K562 (cell line): Measurements from ENCODE around the gene TRPM4. TPM values are rescaled to one million over a fixed set of nuclear protein-coding genes. Genes with fewer than 3 reads are reported as not detected.
A peak's percentile ranks its signal among the peaks of the same experiment; 100 is the strongest.

Source experiments
- ARHGAP35 ChIP-seq: fragments of 450-650 bp; IDR thresholded peaks from 2 replicates; pipeline ENCODE4 v1.6.1; 2018; ENCODE audit not compliant: partially characterized antibody
- BRD4 ChIP-seq: fragments of 200-600 bp; sonication (generic); IDR thresholded peaks from 2 replicates; pipeline ENCODE4 v1.6.1; 2017; ENCODE audit warnings: inconsistent platforms
- E2F3 ChIP-seq: fragments of 250-450 bp; sonication (Bioruptor Pico); IDR thresholded peaks from 2 replicates; pipeline ENCODE4 v1.4.0; 2020; ENCODE audit warnings: mild to moderate bottlenecking
- EP300 ChIP-seq: IDR thresholded peaks from 2 replicates; pipeline ENCODE4 v1.6.1; 2012; ENCODE audit warnings: low read length, improper control_type of control experiment
- EZH2 ChIP-seq: IDR thresholded peaks from 2 replicates; pipeline ENCODE4 v1.6.1; 2012; ENCODE audit warnings: low read depth, mild to moderate bottlenecking, inconsistent platforms, low read length, borderline replicate concordance
- HDAC6 ChIP-seq: IDR thresholded peaks from 2 replicates; pipeline ENCODE4 v1.6.1; 2012; ENCODE audit warnings: low read depth, mild to moderate bottlenecking, control low read depth, inconsistent platforms, low read length, moderate library complexity
- HDAC8 ChIP-seq: fragments of 450-650 bp; IDR thresholded peaks from 2 replicates; pipeline ENCODE4 v1.6.1; 2016; ENCODE audit warnings: mild to moderate bottlenecking, missing genetic modification characterization, moderate library complexity, missing compliant biosample characterization
- HMG20B ChIP-seq: fragments of 250-450 bp; sonication (Bioruptor Pico); IDR thresholded peaks from 2 replicates; pipeline ENCODE4 v1.5.0; 2021; ENCODE audit warnings: mild to moderate bottlenecking
- MTA2 ChIP-seq: fragments of 450-650 bp; IDR thresholded peaks from 2 replicates; pipeline ENCODE4 v1.6.1; 2016; ENCODE audit warnings: low read depth
- MYNN ChIP-seq, 2 experiments: sonication (generic); formaldehyde crosslinking in 1 of 2; IDR thresholded peaks; 2 replicates each; pipeline versions ENCODE4 v1.5.0 to v1.6.1; 2016 to 2020; ENCODE audit warnings: antibody characterized with exemption in 1 of 2, missing genetic modification reagents in 1 of 2
- NONO ChIP-seq, 2 experiments: fragments of 200-400 bp in 1 of 2; fragments of 450-650 bp in 1 of 2; formaldehyde crosslinking in 1 of 2; IDR thresholded peaks; 2 replicates each; pipeline ENCODE4 v1.6.1; 2017; ENCODE audit warnings: low read depth in 2 of 2, mild to moderate bottlenecking in 2 of 2, moderate library complexity in 2 of 2, low read length in 1 of 2
- PHB ChIP-seq: fragments of 250-450 bp; sonication (Bioruptor Pico); IDR thresholded peaks from 2 replicates; pipeline ENCODE4 v1.5.0; 2021
- PHTF2 ChIP-seq: fragments of 250-450 bp; sonication (Bioruptor Pico); IDR thresholded peaks from 2 replicates; pipeline ENCODE4 v1.5.0; 2021; ENCODE audit warnings: mild to moderate bottlenecking
- PKNOX1 ChIP-seq: fragments of 450-650 bp; IDR thresholded peaks from 2 replicates; pipeline ENCODE4 v1.6.1; 2016
- POLR2AphosphoS2 ChIP-seq: IDR thresholded peaks from 2 replicates; pipeline ENCODE4 v1.6.1; 2012; ENCODE audit warnings: low read length, improper control_type of control experiment
- PYGO2 ChIP-seq: fragments of 450-650 bp; IDR thresholded peaks from 2 replicates; pipeline ENCODE4 v1.6.1; 2016; ENCODE audit warnings: mild to moderate bottlenecking, missing genetic modification characterization, moderate library complexity, missing compliant biosample characterization
- SAFB ChIP-seq: fragments of 200-400 bp; formaldehyde crosslinking; IDR thresholded peaks from 2 replicates; pipeline ENCODE4 v1.6.1; 2017; ENCODE audit warnings: low read depth, low read length, borderline replicate concordance
- TCF3 ChIP-seq: sonication (generic); formaldehyde crosslinking; IDR thresholded peaks from 2 replicates; pipeline ENCODE4 v1.4.0; 2020; ENCODE audit warnings: mild to moderate bottlenecking, missing genetic modification reagents
- THRB ChIP-seq: fragments of 450-650 bp; formaldehyde crosslinking; conservative IDR thresholded peaks from 2 replicates; pipeline ENCODE4 v1.4.0; 2022; ENCODE audit warnings: mild to moderate bottlenecking, missing genetic modification characterization
- U2AF2 ChIP-seq: fragments of 200-400 bp; formaldehyde crosslinking; optimal IDR thresholded peaks from 2 replicates; pipeline ENCODE3; 2017; ENCODE audit warnings: low read depth, mild to moderate bottlenecking, low read length
- XRCC4 ChIP-seq: IDR thresholded peaks from one replicate; pipeline ENCODE4 v1.6.1; 2011; ENCODE audit not compliant: insufficient read depth, insufficient read length; ENCODE audit errors: extremely low read depth
- ZFP30 ChIP-seq: fragments of 250-450 bp; sonication (Bioruptor Pico); IDR thresholded peaks from 2 replicates; pipeline ENCODE4 v1.8.0; 2022; ENCODE audit warnings: moderate library complexity, mild to moderate bottlenecking, inconsistent platforms, borderline replicate concordance
- ZFPM2 ChIP-seq: fragments of 250-450 bp; sonication (Bioruptor Pico); IDR thresholded peaks from 2 replicates; pipeline ENCODE4 v1.5.1; 2022; ENCODE audit warnings: mild to moderate bottlenecking
- ZNF140 ChIP-seq: fragments of 250-450 bp; sonication (Bioruptor Pico); IDR thresholded peaks from 2 replicates; pipeline ENCODE4 v1.8.0; 2021; ENCODE audit warnings: moderate library complexity, mild to moderate bottlenecking, inconsistent platforms
- ZNF311 ChIP-seq: fragments of 250-450 bp; sonication (Bioruptor Pico); IDR thresholded peaks from 2 replicates; pipeline ENCODE4 v1.4.0; 2020; ENCODE audit warnings: mild to moderate bottlenecking, moderate library complexity
- ZNF696 ChIP-seq: fragments of 250-450 bp; sonication (Bioruptor Pico); conservative IDR thresholded peaks from 2 replicates; pipeline ENCODE4 v1.4.0; 2020; ENCODE audit warnings: mild to moderate bottlenecking, moderate library complexity
- polyA plus RNA-seq, 8 experiments: library from polyadenylated mRNA; depleted of rRNA in 4 of 8; stranded (reverse) in 5 of 8; unstranded in 3 of 8; fragments of >200 nt; fragmentation: Nextera tagmentation in 2 of 8; fragmentation: Illumina TruSeq in 1 of 8; extraction: Ambion mirVana in 2 of 8; extraction: Trizol in 1 of 8; gene quantifications; 2 replicates each; pipeline versions ENCODE4 v1.2.1 to v1.2.3, GENCODE V29; 2011 to 2014; ENCODE audit warnings: inconsistent platforms in 1 of 8, missing spikeins in 1 of 8
- total RNA-seq, 7 experiments: library from RNA; depleted of rRNA in 6 of 7; stranded (reverse); fragments of >200 nt in 6 of 7; fragmentation: Illumina TruSeq in 2 of 7; extraction: Trizol in 2 of 7; gene quantifications; 2 replicates each; pipeline versions ENCODE4 v1.2.1 to v1.2.3, GENCODE V29; 2011 to 2021; ENCODE audit warnings: low replicate concordance in 1 of 7

TRPM4 gene
- total and polyA plus RNA-seq, 9 of the 15 experiments (the other 6 are each of a cell fraction or from before 2014, with no cell fraction given) = 6.5 to 45.4 (median 15.2) TPM

GRCh38 chr19:49118565-49119410 lies 38.8 kb upstream of the TRPM4 start, which contains the start of gene C19orf73 (continued):
- TF ChIP-seq PKNOX1 (peak; percentile 98), U2AF2 (no peak), ZNF311 (CRISPR knock-in tag) (no peak), HDAC6 (no peak), THRB (CRISPR knock-in tag) (no peak), MTA2 (no peak), PHTF2 (CRISPR knock-in tag) (no peak), PYGO2 (no peak), HDAC8 (tag) (0 out of 2 replicates have a peak, but pooled peaks have one; percentile 77), HMG20B (CRISPR knock-in tag) (no peak), EP300 (no peak), ZNF696 (CRISPR knock-in tag) (no peak), XRCC4 (no peak), MYNN (IDR thresholded peaks at IDR 0.05) (no peak), MYNN (CRISPR knock-in tag; IDR thresholded peaks at IDR 0.05) (no peak), PHB (CRISPR knock-in tag) (peak; percentile 91; the same call in 1 of the 2 replicates), SAFB (peak; percentile 96), ZFPM2 (CRISPR knock-in tag) (no peak), ARHGAP35 (no peak), POLR2AphosphoS2 (no peak), ZFP30 (no peak), E2F3 (peak; percentile 80), EZH2 (no peak), BRD4 (peak; percentile 38; the same call in 1 of the 2 replicates), ZNF140 (no peak), NONO (IDR thresholded peaks at IDR 0.05; ENCODE audit: low read depth in 2 of 2, low read length in 1 of 2) (peak; percentile 46 to 98; a peak in 3 of 4 replicates), TCF3 (CRISPR knock-in tag) (0 out of 2 replicates have a peak, but pooled peaks have one; percentile 22)
